ENCODE measurements around the gene EP400.

DNA sequence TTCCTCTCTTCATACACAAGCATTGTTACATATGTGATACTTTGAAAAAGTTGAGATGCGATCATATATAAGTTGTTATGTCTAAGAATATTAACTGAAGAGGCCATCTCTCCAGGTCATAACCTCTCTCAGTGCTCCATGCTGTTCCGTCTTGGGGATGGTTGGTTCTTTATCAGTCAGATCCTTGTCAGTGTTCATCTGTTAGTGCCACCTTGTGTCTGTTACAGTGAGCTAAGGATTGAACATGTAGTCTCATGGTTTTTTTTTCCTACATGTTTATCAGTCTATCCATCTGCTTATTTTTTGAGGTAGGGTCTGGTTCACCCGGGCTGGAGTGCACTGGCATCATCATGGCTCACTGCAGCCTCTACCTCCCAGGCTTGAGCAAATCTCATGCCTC lies 30.5 kb downstream of the EP400 start:
- TF ChIP-seq POLR2A (IDR thresholded peaks at IDR 0.05): no peak
- TF ChIP-seq, protein P1, sequence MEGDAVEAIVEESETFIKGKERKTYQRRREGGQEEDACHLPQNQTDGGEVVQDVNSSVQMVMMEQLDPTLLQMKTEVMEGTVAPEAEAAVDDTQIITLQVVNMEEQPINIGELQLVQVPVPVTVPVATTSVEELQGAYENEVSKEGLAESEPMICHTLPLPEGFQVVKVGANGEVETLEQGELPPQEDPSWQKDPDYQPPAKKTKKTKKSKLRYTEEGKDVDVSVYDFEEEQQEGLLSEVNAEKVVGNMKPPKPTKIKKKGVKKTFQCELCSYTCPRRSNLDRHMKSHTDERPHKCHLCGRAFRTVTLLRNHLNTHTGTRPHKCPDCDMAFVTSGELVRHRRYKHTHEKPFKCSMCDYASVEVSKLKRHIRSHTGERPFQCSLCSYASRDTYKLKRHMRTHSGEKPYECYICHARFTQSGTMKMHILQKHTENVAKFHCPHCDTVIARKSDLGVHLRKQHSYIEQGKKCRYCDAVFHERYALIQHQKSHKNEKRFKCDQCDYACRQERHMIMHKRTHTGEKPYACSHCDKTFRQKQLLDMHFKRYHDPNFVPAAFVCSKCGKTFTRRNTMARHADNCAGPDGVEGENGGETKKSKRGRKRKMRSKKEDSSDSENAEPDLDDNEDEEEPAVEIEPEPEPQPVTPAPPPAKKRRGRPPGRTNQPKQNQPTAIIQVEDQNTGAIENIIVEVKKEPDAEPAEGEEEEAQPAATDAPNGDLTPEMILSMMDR (IDR thresholded peaks at IDR 0.05): no peak
